ENCODE measurements around the gene STRIP1. TPM values are rescaled to one million over a fixed set of nuclear protein-coding genes. Genes with fewer than 3 reads are reported as not detected.

Gene STRIP1
- total RNA-seq, 1 donor from 2014 or later: 69.1 TPM

DNA sequence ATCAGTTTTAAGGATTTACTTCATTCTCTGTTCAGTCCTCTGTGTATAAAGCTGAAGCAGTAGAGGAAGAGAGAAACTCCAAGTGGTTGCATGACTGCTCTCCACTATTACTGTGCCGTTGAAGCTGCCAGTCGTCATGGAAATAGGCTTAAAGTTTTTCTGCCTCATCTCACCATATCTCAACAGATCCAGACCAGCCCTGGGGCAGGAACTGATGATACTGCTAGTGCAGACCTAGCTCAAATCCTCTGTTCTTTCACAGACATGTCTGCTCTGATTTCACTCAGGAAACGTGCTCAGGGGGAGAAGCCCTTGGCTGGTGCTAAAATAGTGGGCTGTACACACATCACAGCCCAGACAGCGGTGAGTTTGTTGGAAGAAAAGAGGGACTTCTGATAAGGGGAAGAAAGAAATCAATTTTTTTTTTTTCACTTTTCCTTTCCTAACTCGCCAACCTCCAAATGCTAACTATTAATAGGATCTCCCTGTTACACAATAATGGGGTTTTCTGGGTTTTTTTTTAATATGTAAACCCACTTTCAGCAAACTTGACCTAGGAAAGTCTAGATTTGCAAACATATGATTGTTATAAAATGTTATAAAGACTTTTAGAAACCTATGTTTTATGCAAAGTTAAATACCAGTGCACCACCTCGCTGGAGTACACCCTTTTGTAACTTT, 22.2 kb upstream of the STRIP1 start:
- Mint-ChIP-seq H3K4me3 (no peak overlapping the region), H3K4me1 (no peaks in the 10 kb centered on the region), H3K27me3 (ENCODE audit: low read depth) (no peaks in the 10 kb centered on the region), H3K9me3 (no peaks in the 10 kb centered on the region), H3K36me3 (ENCODE audit: low read depth) (peaks cover 16% of the 10 kb centered on the region), H3K27ac (ENCODE audit: unreplicated experiment) (no peak overlapping the region)
- TF ChIP-seq, protein P1, sequence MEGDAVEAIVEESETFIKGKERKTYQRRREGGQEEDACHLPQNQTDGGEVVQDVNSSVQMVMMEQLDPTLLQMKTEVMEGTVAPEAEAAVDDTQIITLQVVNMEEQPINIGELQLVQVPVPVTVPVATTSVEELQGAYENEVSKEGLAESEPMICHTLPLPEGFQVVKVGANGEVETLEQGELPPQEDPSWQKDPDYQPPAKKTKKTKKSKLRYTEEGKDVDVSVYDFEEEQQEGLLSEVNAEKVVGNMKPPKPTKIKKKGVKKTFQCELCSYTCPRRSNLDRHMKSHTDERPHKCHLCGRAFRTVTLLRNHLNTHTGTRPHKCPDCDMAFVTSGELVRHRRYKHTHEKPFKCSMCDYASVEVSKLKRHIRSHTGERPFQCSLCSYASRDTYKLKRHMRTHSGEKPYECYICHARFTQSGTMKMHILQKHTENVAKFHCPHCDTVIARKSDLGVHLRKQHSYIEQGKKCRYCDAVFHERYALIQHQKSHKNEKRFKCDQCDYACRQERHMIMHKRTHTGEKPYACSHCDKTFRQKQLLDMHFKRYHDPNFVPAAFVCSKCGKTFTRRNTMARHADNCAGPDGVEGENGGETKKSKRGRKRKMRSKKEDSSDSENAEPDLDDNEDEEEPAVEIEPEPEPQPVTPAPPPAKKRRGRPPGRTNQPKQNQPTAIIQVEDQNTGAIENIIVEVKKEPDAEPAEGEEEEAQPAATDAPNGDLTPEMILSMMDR (conservative IDR thresholded peaks at IDR 0.05): no peak
- DNase-seq (ENCODE audit: low read depth, low spot score): no peak

DNA sequence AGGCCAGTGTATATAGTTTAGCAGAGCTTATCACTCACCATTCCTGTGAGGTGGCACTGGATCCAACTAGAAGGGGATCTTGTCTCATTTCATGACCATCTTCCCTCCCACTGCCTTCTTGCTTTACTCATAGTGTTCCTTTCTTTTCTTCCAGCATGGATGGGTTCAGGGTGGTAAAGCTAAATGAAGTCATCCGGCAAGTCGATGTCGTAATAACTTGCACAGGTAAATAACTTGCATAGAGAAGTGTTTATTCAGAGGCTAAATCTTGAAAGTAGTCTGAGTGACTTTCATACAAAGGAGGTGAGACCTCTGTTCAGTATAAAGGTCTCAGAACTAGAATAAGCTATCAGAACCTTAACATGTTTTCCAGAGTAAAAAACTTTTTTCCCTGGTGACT, 16.6 kb upstream of the STRIP1 start:
- no peaks in the 10 kb centered on the region for H3K9me3 Mint-ChIP-seq
- H3K4me3 Mint-ChIP-seq: no peak overlapping the region
- H3K27me3 Mint-ChIP-seq (ENCODE audit: low read depth): no peaks in the 10 kb centered on the region
- H3K27ac Mint-ChIP-seq (ENCODE audit: unreplicated experiment): no peak overlapping the region
- H3K36me3 Mint-ChIP-seq (ENCODE audit: low read depth): peaks cover 14% of the 10 kb centered on the region
- no peaks in the 10 kb centered on the region for H3K4me1 Mint-ChIP-seq
- no peak for DNase-seq (ENCODE audit: low read depth, low spot score)
- TF ChIP-seq, protein P1 (conservative IDR thresholded peaks at IDR 0.05): no peak

DNA sequence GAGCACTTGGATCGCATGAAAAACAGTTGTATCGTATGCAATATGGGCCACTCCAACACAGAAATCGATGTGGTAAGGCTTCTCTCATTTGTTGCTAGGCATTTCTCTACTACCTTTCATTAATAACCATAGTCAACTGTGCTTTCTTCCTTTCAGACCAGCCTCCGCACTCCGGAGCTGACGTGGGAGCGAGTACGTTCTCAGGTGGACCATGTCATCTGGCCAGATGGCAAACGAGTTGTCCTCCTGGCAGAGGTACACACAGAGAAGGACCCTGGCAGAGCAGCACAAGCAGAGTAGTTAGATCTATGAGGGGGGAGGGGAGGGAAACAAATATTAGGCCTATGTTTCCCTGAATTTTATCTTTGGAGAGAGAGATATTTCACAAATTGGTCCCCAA, 16.0 kb upstream of the STRIP1 start:
- Mint-ChIP-seq H3K4me1 (no peaks in the 10 kb centered on the region), H3K27me3 (ENCODE audit: low read depth) (no peaks in the 10 kb centered on the region), H3K4me3 (no peak overlapping the region), H3K9me3 (no peaks in the 10 kb centered on the region), H3K27ac (ENCODE audit: unreplicated experiment) (no peak overlapping the region), H3K36me3 (ENCODE audit: low read depth) (peaks cover 14% of the 10 kb centered on the region)
- TF ChIP-seq, protein P1 (conservative IDR thresholded peaks at IDR 0.05): no peak
- DNase-seq (ENCODE audit: low read depth, low spot score): no peak

DNA sequence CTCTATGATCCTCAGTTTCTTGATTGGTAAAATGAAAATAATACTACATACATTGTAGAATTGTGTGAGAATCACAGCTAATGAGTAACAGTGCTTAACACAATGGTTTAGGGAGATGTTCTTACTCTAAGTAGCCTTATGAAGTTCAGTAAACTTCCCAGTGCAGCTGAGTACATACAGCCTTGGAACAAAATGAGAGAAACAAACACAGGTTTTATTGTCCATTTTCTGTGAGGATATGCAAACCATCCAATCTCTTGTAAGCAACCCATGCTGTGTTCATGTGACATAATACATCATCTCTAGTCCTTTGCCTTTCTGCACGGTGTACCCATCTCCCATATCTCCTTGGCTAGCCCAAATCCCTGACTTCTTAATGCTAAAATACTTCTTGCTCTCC, 14.7 kb upstream of the STRIP1 start:
- no peaks in the 10 kb centered on the region for H3K27me3 Mint-ChIP-seq (ENCODE audit: low read depth)
- DNase-seq (ENCODE audit: low read depth, low spot score): no peak
- TF ChIP-seq, protein P1 (conservative IDR thresholded peaks at IDR 0.05): no peak
- no peaks in the 10 kb centered on the region for H3K9me3 Mint-ChIP-seq
- no peak overlapping the region for H3K4me3 Mint-ChIP-seq
- H3K27ac Mint-ChIP-seq (ENCODE audit: unreplicated experiment): no peak overlapping the region
- H3K36me3 Mint-ChIP-seq (ENCODE audit: low read depth): peaks cover 20% of the 10 kb centered on the region
- no peaks in the 10 kb centered on the region for H3K4me1 Mint-ChIP-seq

DNA sequence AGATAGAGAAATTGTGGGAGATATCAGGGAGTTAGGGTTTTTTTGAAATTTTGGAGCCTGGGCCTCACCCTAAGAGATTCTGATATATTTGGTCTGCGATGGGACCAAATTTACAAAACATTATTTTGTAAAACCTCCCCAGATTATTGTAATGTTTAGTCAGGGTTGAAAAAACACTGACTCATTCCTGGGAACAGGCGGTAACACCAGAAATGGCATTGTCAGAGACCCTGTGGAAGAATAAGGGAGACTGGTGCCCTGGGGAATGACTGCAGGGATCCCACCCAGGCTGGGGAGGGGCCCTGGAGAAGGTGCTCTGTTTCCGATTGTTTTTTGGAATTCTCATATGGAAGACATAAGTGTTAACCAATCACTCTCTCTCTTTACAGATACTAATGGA, 13.1 kb upstream of the STRIP1 start:
- Mint-ChIP-seq H3K4me1 (no peaks in the 10 kb centered on the region), H3K36me3 (ENCODE audit: low read depth) (peaks cover 21% of the 10 kb centered on the region)

More for the DNA sequence above, 13.1 kb upstream of the STRIP1 start:
- DNase-seq (ENCODE audit: low read depth, low spot score): no peak
- Mint-ChIP-seq H3K9me3 (no peaks in the 10 kb centered on the region), H3K27ac (ENCODE audit: unreplicated experiment) (no peak overlapping the region), H3K4me3 (no peak overlapping the region), H3K27me3 (ENCODE audit: low read depth) (no peaks in the 10 kb centered on the region)
- TF ChIP-seq, protein P1 (conservative IDR thresholded peaks at IDR 0.05): no peak
